Keratinocyte (primary cell): ENCODE measurements around the gene ZNF862. TPM values are rescaled to one million over a fixed set of nuclear protein-coding genes. Genes with fewer than 3 reads are reported as not detected.

ENCODE experiments used
- DNase-seq: peaks from one replicate; pipeline ENCODE4 v3.0.0-alpha.2; 2011; ENCODE audit warnings: low read depth, missing footprints, low spot score
- FAIRE-seq: peaks from 2 replicates; lab custom pipeline; 2011; peaks lifted over from hg19 to GRCh38; lab: Jason Lieb, UNC
- H2AFZ ChIP-seq: 2 replicates; pipeline ENCODE4 v1.6.0; 2012; ENCODE audit warnings: low read length, control low read depth, inconsistent platforms; ENCODE audit not compliant: control insufficient read depth
- H3K27ac ChIP-seq: 2 replicates; pipeline ENCODE4 v1.5.1; 2011; ENCODE audit warnings: low read length; ENCODE audit not compliant: control insufficient read depth, insufficient read depth
- H3K27me3 ChIP-seq: 3 replicates; pipeline ENCODE4 v1.6.0; 2011; ENCODE audit warnings: low read length; ENCODE audit not compliant: control insufficient read depth, insufficient read depth; ENCODE audit errors: extremely low read depth
- H3K36me3 ChIP-seq, 2 experiments: 2 replicates in 1 of 2; 3 replicates in 1 of 2; pipeline ENCODE4 v1.5.1; 2011; ENCODE audit warnings: low read length in 2 of 2, mild to moderate bottlenecking in 1 of 2; ENCODE audit not compliant: control insufficient read depth in 2 of 2, insufficient read depth in 2 of 2; ENCODE audit errors: extremely low read depth in 1 of 2
- H3K4me1 ChIP-seq: 3 replicates; pipeline ENCODE4 v1.5.1; 2011; ENCODE audit warnings: low read length; ENCODE audit not compliant: control insufficient read depth, insufficient read depth; ENCODE audit errors: extremely low read depth
- H3K4me2 ChIP-seq: 3 replicates; pipeline ENCODE4 v1.6.0; 2011; ENCODE audit warnings: low read depth, low read length; ENCODE audit not compliant: control insufficient read depth, insufficient read depth; ENCODE audit errors: extremely low read depth
- H3K4me3 ChIP-seq, 3 experiments: fragments of 200-600 bp in 1 of 3; sonication (generic) in 1 of 3; 2 replicates in 2 of 3; 3 replicates in 1 of 3; pipeline ENCODE4 v1.5.1; 2011 to 2016; ENCODE audit warnings: low read length in 3 of 3, mild to moderate bottlenecking in 3 of 3, control low read depth in 2 of 3, inconsistent platforms in 1 of 3, low read depth in 1 of 3, mixed read lengths in 1 of 3, mixed run types in 1 of 3, moderate library complexity in 1 of 3; ENCODE audit not compliant: control insufficient read depth in 2 of 3, insufficient read depth in 2 of 3; ENCODE audit errors: extremely low read depth in 1 of 3
- H3K79me2 ChIP-seq: 2 replicates; pipeline ENCODE4 v1.6.0; 2012; ENCODE audit warnings: low read length; ENCODE audit not compliant: control insufficient read depth, insufficient read depth
- H3K9ac ChIP-seq: 3 replicates; pipeline ENCODE4 v1.6.0; 2011; ENCODE audit warnings: low read length; ENCODE audit not compliant: control insufficient read depth, insufficient read depth; ENCODE audit errors: extremely low read depth
- H3K9me1 ChIP-seq: 3 replicates; pipeline ENCODE4 v1.6.0; 2011; ENCODE audit warnings: low read length; ENCODE audit not compliant: control insufficient read depth, insufficient read depth; ENCODE audit errors: extremely low read depth
- H3K9me3 ChIP-seq: 2 replicates; pipeline ENCODE4 v1.5.1; 2012; ENCODE audit warnings: low read depth, low read length; ENCODE audit not compliant: control insufficient read depth
- H4K20me1 ChIP-seq: 3 replicates; pipeline ENCODE4 v1.6.0; 2011; ENCODE audit warnings: low read length; ENCODE audit not compliant: control insufficient read depth, insufficient read depth; ENCODE audit errors: extremely low read depth
- CTCF ChIP-seq, 3 experiments: IDR thresholded peaks in 1 of 3; conservative IDR thresholded peaks in 1 of 3; optimal IDR thresholded peaks in 1 of 3; 2 replicates in 2 of 3; 3 replicates in 1 of 3; pipeline versions ENCODE3 to v1.5.1; 2011; ENCODE audit warnings: low read length in 3 of 3, mild to moderate bottlenecking in 3 of 3, moderate library complexity in 2 of 3, control low read depth in 1 of 3, inconsistent platforms in 1 of 3; ENCODE audit not compliant: insufficient read depth in 2 of 3; ENCODE audit errors: extremely low read depth in 1 of 3
- EZH2 ChIP-seq: IDR thresholded peaks from one replicate; pipeline ENCODE4 v1.6.1; 2012; ENCODE audit warnings: inconsistent platforms, mild to moderate bottlenecking, low read length, moderate library complexity
- dilution Hi-C: fragments of 300-500 bp; cut with MboI; formaldehyde crosslinking; loops from one replicate; pipeline ENCODE4 v1.7.0; 2020; ENCODE audit warnings: low sequenced_read_pairs; ENCODE audit not compliant: extremely low pct_ligation_motif_present
- polyA plus RNA-seq, 5 experiments: library from polyadenylated mRNA; depleted of rRNA in 3 of 5; stranded (reverse) in 3 of 5; stranded (forward) in 1 of 5; unstranded in 1 of 5; fragments of >200 nt; gene quantifications; 1 replicate in 1 of 5; 2 replicates in 3 of 5; 3 replicates in 1 of 5; pipeline versions ENCODE4 v1.2.1 to v1.2.3, GENCODE V29; 2011 to 2012; ENCODE audit warnings: missing spikeins in 2 of 5, low read depth in 1 of 5, low replicate concordance in 1 of 5

Gene ZNF862
- polyA plus RNA-seq, 1 donor (not counting 4 experiments of a cell fraction or from before 2014, with no cell fraction given), result 10.1 TPM

- no peaks in the 10 kb centered on the region for H3K9me3 ChIP-seq
- TF ChIP-seq EZH2 (no peak), CTCF (optimal IDR thresholded peaks at IDR 0.05 in 1 of 3, IDR thresholded peaks at IDR 0.05 in 1 of 3, conservative IDR thresholded peaks at IDR 0.05 in 1 of 3; ENCODE audit: extremely low read depth in 1 of 3, insufficient read depth in 2 of 3, low read length in 3 of 3) (no peak)
- FAIRE-seq, result no peak
- no peak for DNase-seq
- H3K36me3 ChIP-seq, result no peaks in the 10 kb centered on the region
- no peaks in the 10 kb centered on the region for H3K27me3 ChIP-seq
- H3K9me1 ChIP-seq, result no peaks in the 10 kb centered on the region
- H4K20me1 ChIP-seq, result no peaks in the 10 kb centered on the region
- H2AFZ ChIP-seq, result no peak overlapping the region
- H3K9ac ChIP-seq, result no peak overlapping the region
- dilution Hi-C loops, result no loop called here
- peaks cover 13% of the 10 kb centered on the region for H3K4me1 ChIP-seq
- H3K4me2 ChIP-seq, result no peak overlapping the region
- H3K4me3 ChIP-seq, result no peak overlapping the region
- no peaks in the 10 kb centered on the region for H3K79me2 ChIP-seq
- no peak overlapping the region for H3K27ac ChIP-seq
These were observed 37.2 kb downstream of the ZNF862 start for GRCh38 chr7:149875396-149875795.

GRCh38 chr7:149877890-149878522, 39.8 kb downstream of the ZNF862 start:
- H3K27ac ChIP-seq, result no peak overlapping the region
- dilution Hi-C loops, result no loop called here
- H3K9me1 ChIP-seq, result no peaks in the 10 kb centered on the region
- H3K4me3 ChIP-seq, result no peak overlapping the region
- H3K27me3 ChIP-seq, result no peaks in the 10 kb centered on the region
- H3K4me1 ChIP-seq, result peaks cover 7% of the 10 kb centered on the region
- H3K36me3 ChIP-seq, result no peaks in the 10 kb centered on the region
- TF ChIP-seq EZH2 (no peak), CTCF (optimal IDR thresholded peaks at IDR 0.05 in 1 of 3, IDR thresholded peaks at IDR 0.05 in 1 of 3, conservative IDR thresholded peaks at IDR 0.05 in 1 of 3; ENCODE audit: extremely low read depth in 1 of 3, insufficient read depth in 2 of 3, low read length in 3 of 3) (no peak)
- FAIRE-seq, result no peak
- no peaks in the 10 kb centered on the region for H4K20me1 ChIP-seq
- no peaks in the 10 kb centered on the region for H3K9me3 ChIP-seq
- DNase-seq, result no peak
- H2AFZ ChIP-seq, result no peak overlapping the region
- no peaks in the 10 kb centered on the region for H3K79me2 ChIP-seq
- no peak overlapping the region for H3K9ac ChIP-seq
- no peak overlapping the region for H3K4me2 ChIP-seq
